ENCODE results near the gene PRDX5. TPM values are rescaled to one million over a fixed set of nuclear protein-coding genes. Genes with fewer than 3 reads are reported as not detected.
A peak's percentile ranks its signal among the peaks of the same experiment; 100 is the strongest.

PRDX5 gene
- total and polyA plus RNA-seq, 9 of the 15 experiments (the other 6 are each of a cell fraction or from before 2014, with no cell fraction given), result 40.8 to 327 (median 204) TPM

DNA sequence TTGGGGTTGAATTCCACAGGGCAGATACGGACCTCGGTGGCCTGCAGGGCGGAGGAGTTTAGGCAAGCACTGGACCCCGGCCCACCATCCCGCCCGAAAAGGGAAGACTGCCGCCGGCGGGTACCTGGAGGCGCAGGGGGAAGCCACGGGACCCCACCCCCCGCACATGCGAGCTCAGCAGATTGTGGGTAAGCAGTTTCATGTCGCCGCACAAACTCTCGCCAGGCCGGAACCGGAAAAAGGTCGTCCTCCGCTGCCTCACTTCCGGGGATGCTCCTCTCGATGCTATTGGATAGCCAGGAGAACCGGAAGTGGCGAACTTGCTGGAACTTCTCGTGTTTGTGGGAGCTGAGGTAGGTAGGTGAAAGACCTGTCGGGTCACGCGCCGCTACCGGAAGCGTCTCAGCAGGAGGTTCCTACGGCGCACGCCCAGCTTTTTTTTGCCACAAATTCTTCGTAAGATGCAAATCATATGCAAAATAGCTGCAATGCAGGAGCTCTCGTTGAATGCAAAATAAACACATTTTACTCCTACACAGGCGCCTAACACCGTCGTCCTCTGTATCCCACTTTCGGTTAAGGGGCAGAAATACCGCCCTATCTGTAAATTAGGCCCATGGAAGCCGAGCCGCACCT lies 478 bp upstream of the PRDX5 start, which contains the start of gene TRMT112 (continued):
- TF ChIP-seq TFAP4 (CRISPR knock-in tag; IDR thresholded peaks at IDR 0.05; ENCODE audit: borderline replicate concordance), result peak; percentile 35; the same call in 1 of the 2 replicates
- TF ChIP-seq GATAD2B (IDR thresholded peaks at IDR 0.05; ENCODE audit: borderline replicate concordance), result 0 out of 2 replicates have a peak, but pooled peaks have one; percentile 21
- TF ChIP-seq ZNF79 (CRISPR knock-in tag; IDR thresholded peaks at IDR 0.05; ENCODE audit: low read depth), result no peak
- TF ChIP-seq BCLAF1 (IDR thresholded peaks at IDR 0.05; ENCODE audit: borderline replicate concordance in 1 of 2, control insufficient read depth in 1 of 2, low read depth in 2 of 2, low read length in 1 of 2), result 0 out of 4 replicates have a peak, but pooled peaks of 1 of the 2 experiments have one; percentile 3
- 0 out of 2 replicates have a peak, but pooled peaks have one; percentile 12 for TF ChIP-seq KLF1 (tag; IDR thresholded peaks at IDR 0.05)
- TF ChIP-seq CTBP1 (IDR thresholded peaks at IDR 0.05; ENCODE audit: borderline replicate concordance), result 0 out of 2 replicates have a peak, but pooled peaks have one; percentile 13
- 0 out of 2 replicates have a peak, but pooled peaks have one; percentile 24 for TF ChIP-seq GTF2F1 (IDR thresholded peaks at IDR 0.05; ENCODE audit: low read depth, low read length)
- no peak for TF ChIP-seq NUFIP1 (IDR thresholded peaks at IDR 0.05; ENCODE audit: partially characterized antibody)
- TF ChIP-seq FOSL1 (tag; conservative IDR thresholded peaks at IDR 0.05), result peak; percentile 22; the same call in 1 of the 2 replicates
- peak; percentile 84 for TF ChIP-seq LCOR (CRISPR knock-in tag; IDR thresholded peaks at IDR 0.05)
- peak; percentile 86 for TF ChIP-seq POLR2B (IDR thresholded peaks at IDR 0.05; ENCODE audit: low read depth, partially characterized antibody)
- TF ChIP-seq FOXO4 (CRISPR knock-in tag; IDR thresholded peaks at IDR 0.05), result no peak
- TF ChIP-seq ZNF316 (IDR thresholded peaks at IDR 0.05), result peak; percentile 97
- TF ChIP-seq SUPT5H (IDR thresholded peaks at IDR 0.05), result peak; percentile 88
- TF ChIP-seq JUND (IDR thresholded peaks at IDR 0.05; ENCODE audit: borderline replicate concordance, low read depth, low read length), result peak; percentile 9; the same call in 1 of the 2 replicates
- TF ChIP-seq JUND (tag; IDR thresholded peaks at IDR 0.05; ENCODE audit: borderline replicate concordance, low read depth, low read length), result no peak
- TF ChIP-seq, protein P1, sequence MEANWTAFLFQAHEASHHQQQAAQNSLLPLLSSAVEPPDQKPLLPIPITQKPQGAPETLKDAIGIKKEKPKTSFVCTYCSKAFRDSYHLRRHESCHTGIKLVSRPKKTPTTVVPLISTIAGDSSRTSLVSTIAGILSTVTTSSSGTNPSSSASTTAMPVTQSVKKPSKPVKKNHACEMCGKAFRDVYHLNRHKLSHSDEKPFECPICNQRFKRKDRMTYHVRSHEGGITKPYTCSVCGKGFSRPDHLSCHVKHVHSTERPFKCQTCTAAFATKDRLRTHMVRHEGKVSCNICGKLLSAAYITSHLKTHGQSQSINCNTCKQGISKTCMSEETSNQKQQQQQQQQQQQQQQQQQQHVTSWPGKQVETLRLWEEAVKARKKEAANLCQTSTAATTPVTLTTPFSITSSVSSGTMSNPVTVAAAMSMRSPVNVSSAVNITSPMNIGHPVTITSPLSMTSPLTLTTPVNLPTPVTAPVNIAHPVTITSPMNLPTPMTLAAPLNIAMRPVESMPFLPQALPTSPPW (CRISPR knock-in tag; IDR thresholded peaks at IDR 0.05), result peak; percentile 47; the same call in 1 of the 2 replicates
- TF ChIP-seq NFIC (IDR thresholded peaks at IDR 0.05), result peak; percentile 71; the same call in 1 of the 2 replicates
- TF ChIP-seq EGR1 (conservative IDR thresholded peaks at IDR 0.05), result peak; percentile 30; the same call in 1 of the 2 replicates
- TF ChIP-seq, protein P2, sequence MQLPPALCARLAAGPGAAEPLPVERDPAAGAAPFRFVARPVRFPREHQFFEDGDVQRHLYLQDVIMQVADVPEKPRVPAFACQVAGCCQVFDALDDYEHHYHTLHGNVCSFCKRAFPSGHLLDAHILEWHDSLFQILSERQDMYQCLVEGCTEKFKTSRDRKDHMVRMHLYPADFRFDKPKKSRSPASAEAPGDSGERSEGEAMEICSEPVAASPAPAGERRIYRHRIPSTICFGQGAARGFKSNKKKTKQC (CRISPR knock-in tag; IDR thresholded peaks at IDR 0.05), result peak; percentile 55; the same call in 1 of the 2 replicates
